Cardiac muscle cell (in vitro differentiated cells and primary cell): Measurements from ENCODE around the gene CYP2W1. TPM values are rescaled to one million over a fixed set of nuclear protein-coding genes. Genes with fewer than 3 reads are reported as not detected.
A peak's percentile ranks its signal among the peaks of the same experiment; 100 is the strongest.

Experiments
- DNase-seq, 2 donors: peaks; one replicate each; pipeline versions ENCODE4 v3.0.0 to v3.0.0-alpha.2; 2010 to 2017; ENCODE audit warnings: low read depth in 1 of 2, low spot score in 1 of 2
- H3K27ac ChIP-seq: fragments of 200-600 bp; sonication (generic); 2 replicates; pipeline ENCODE4 v1.5.1; 2016
- H3K27me3 ChIP-seq: fragments of 200-600 bp; sonication (generic); 2 replicates; pipeline ENCODE4 v1.6.0; 2016; ENCODE audit warnings: control low read depth
- H3K36me3 ChIP-seq: fragments of 200-600 bp; sonication (generic); 2 replicates; pipeline ENCODE4 v1.5.1; 2016; ENCODE audit warnings: control low read depth
- H3K4me1 ChIP-seq: fragments of 200-600 bp; sonication (generic); 2 replicates; pipeline ENCODE4 v1.8.1; 2017; ENCODE audit warnings: low read depth, mild to moderate bottlenecking, mixed run types
- H3K4me3 ChIP-seq: fragments of 200-600 bp; sonication (generic); 2 replicates; pipeline ENCODE4 v1.5.1; 2016; ENCODE audit warnings: mild to moderate bottlenecking
- H3K9me3 ChIP-seq: fragments of 200-600 bp; sonication (generic); 2 replicates; pipeline ENCODE4 v1.5.1; 2017; ENCODE audit warnings: low read depth, mild to moderate bottlenecking, control low read depth
- CTCF ChIP-seq: IDR thresholded peaks from 2 replicates; pipeline ENCODE4 v1.5.1; 2012; ENCODE audit warnings: low read depth, mild to moderate bottlenecking, low read length
- polyA plus RNA-seq: library from polyadenylated mRNA; unstranded; fragments of >200 nt; fragmentation: Nextera tagmentation; extraction: Ambion mirVana; gene quantifications from 2 replicates; pipeline ENCODE4 v1.2.1, GENCODE V29; 2016
- total RNA-seq: library from RNA; depleted of rRNA; stranded (reverse); fragments of >200 nt; gene quantifications from 2 replicates; pipeline ENCODE4 v1.2.3, GENCODE V29; 2016

The CYP2W1 gene
- total and polyA plus RNA-seq, 2 experiments from 2014 or later: 0.10 to 3.4 TPM

- no peak overlapping the region for H3K4me3 ChIP-seq
- no peaks in the 10 kb centered on the region for H3K27me3 ChIP-seq
- DNase-seq: no peak
- H3K27ac ChIP-seq: no peak overlapping the region
- H3K9me3 ChIP-seq: no peaks in the 10 kb centered on the region
- no peaks in the 10 kb centered on the region for H3K4me1 ChIP-seq
- TF ChIP-seq CTCF: no peak
- no peaks in the 10 kb centered on the region for H3K36me3 ChIP-seq
Observed at GRCh38 chr7:1014681-1015080, 31.7 kb downstream of the CYP2W1 start.

- Histone ChIP-seq H3K27me3 (no peaks in the 10 kb centered on the region), H3K9me3 (no peaks in the 10 kb centered on the region), H3K4me1 (no peaks in the 10 kb centered on the region), H3K27ac (peak overlapping the region; percentile 52), H3K4me3 (no peak overlapping the region), H3K36me3 (no peaks in the 10 kb centered on the region)
- DNase-seq: no peak
- TF ChIP-seq CTCF: no peak
Observed at GRCh38 chr7:1015196-1016121, 32.5 kb downstream of the CYP2W1 start.

GRCh38 chr7:1016577-1017531, 33.9 kb downstream of the CYP2W1 start:
- no peak overlapping the region for H3K4me3 ChIP-seq
- H3K9me3 ChIP-seq: no peaks in the 10 kb centered on the region
- H3K27me3 ChIP-seq: no peaks in the 10 kb centered on the region
- H3K27ac ChIP-seq: no peak overlapping the region
- no peak for TF ChIP-seq CTCF
- H3K36me3 ChIP-seq: no peaks in the 10 kb centered on the region
- no peak for DNase-seq
- no peaks in the 10 kb centered on the region for H3K4me1 ChIP-seq

- TF ChIP-seq CTCF: no peak
- no peak for DNase-seq
- no peaks in the 10 kb centered on the region for H3K27me3 ChIP-seq
Observed at GRCh38 chr7:1017586-1018333, 34.8 kb downstream of the CYP2W1 start.

GRCh38 chr7:1018334-1018695, 35.3 kb downstream of the CYP2W1 start:
- no peaks in the 10 kb centered on the region for H3K36me3 ChIP-seq
- no peaks in the 10 kb centered on the region for H3K4me1 ChIP-seq
- no peaks in the 10 kb centered on the region for H3K27me3 ChIP-seq
- no peak for TF ChIP-seq CTCF
- DNase-seq: no peak
- H3K4me3 ChIP-seq: no peak overlapping the region
- no peaks in the 10 kb centered on the region for H3K9me3 ChIP-seq
- no peak overlapping the region for H3K27ac ChIP-seq

More at GRCh38 chr7:1017586-1018333, 34.8 kb downstream of the CYP2W1 start:
- Histone ChIP-seq H3K4me1 (no peaks in the 10 kb centered on the region), H3K4me3 (no peak overlapping the region), H3K36me3 (no peaks in the 10 kb centered on the region), H3K9me3 (no peaks in the 10 kb centered on the region), H3K27ac (no peak overlapping the region)
